ENCODE data around the gene CEP192. TPM values are rescaled to one million over a fixed set of nuclear protein-coding genes. Genes with fewer than 3 reads are reported as not detected.

Gene CEP192
- total and polyA plus RNA-seq, 4 donors = 2.5 to 32.4 (median 10.9) TPM

- TF ChIP-seq, protein P1, sequence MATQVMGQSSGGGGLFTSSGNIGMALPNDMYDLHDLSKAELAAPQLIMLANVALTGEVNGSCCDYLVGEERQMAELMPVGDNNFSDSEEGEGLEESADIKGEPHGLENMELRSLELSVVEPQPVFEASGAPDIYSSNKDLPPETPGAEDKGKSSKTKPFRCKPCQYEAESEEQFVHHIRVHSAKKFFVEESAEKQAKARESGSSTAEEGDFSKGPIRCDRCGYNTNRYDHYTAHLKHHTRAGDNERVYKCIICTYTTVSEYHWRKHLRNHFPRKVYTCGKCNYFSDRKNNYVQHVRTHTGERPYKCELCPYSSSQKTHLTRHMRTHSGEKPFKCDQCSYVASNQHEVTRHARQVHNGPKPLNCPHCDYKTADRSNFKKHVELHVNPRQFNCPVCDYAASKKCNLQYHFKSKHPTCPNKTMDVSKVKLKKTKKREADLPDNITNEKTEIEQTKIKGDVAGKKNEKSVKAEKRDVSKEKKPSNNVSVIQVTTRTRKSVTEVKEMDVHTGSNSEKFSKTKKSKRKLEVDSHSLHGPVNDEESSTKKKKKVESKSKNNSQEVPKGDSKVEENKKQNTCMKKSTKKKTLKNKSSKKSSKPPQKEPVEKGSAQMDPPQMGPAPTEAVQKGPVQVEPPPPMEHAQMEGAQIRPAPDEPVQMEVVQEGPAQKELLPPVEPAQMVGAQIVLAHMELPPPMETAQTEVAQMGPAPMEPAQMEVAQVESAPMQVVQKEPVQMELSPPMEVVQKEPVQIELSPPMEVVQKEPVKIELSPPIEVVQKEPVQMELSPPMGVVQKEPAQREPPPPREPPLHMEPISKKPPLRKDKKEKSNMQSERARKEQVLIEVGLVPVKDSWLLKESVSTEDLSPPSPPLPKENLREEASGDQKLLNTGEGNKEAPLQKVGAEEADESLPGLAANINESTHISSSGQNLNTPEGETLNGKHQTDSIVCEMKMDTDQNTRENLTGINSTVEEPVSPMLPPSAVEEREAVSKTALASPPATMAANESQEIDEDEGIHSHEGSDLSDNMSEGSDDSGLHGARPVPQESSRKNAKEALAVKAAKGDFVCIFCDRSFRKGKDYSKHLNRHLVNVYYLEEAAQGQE (IDR thresholded peaks at IDR 0.05) = no peak
- TF ChIP-seq NR2F2 (IDR thresholded peaks at IDR 0.05) (no peak), ATF3 (IDR thresholded peaks at IDR 0.05) (no peak), FOXA1 (IDR thresholded peaks at IDR 0.05) (no peak), TAF1 (conservative IDR thresholded peaks at IDR 0.05) (no peak)
Observed at GRCh38 chr18:12990123-12990475, 1.1 kb upstream of the CEP192 start (continued).

DNA sequence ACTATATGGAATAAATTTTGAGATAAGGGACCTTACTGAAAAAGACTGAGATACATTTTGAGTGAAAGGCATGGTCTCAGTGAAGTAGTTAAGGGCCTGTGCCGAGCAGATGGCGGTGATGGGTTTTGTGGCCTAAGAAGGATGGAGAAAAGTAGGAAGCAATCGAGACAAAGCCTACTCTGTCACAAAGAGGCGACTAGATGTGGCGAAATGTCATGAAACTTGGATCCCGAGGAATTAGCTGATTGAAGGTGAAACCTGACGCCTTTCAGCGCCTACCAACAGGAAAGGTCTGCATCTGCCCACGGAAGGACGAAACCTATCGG, 558 bp upstream of the CEP192 start:
- peak overlapping the region in 1 of 2 donors; percentile 46 for H3K27ac ChIP-seq (ENCODE audit: low read depth in 1 of 2, low read length in 2 of 2)
- TF ChIP-seq GABPA (IDR thresholded peaks at IDR 0.05 in 1 of 2, conservative IDR thresholded peaks at IDR 0.05 in 1 of 2) = no peak
- no peak for TF ChIP-seq HNF4G (IDR thresholded peaks at IDR 0.05)
- TF ChIP-seq NR2F2 (IDR thresholded peaks at IDR 0.05) = no peak
- TF ChIP-seq, protein P1 (IDR thresholded peaks at IDR 0.05) = no peak
- TF ChIP-seq TAF1 (conservative IDR thresholded peaks at IDR 0.05) = no peak
- no peak for TF ChIP-seq FOXA2 (IDR thresholded peaks at IDR 0.05)
- no peak for TF ChIP-seq CTCF (IDR thresholded peaks at IDR 0.05; ENCODE audit: low read depth, low read length, missing input control)
- no peak for TF ChIP-seq MAX (IDR thresholded peaks at IDR 0.05)
- no peak for TF ChIP-seq RAD21 (IDR thresholded peaks at IDR 0.05)
- TF ChIP-seq YY1 (IDR thresholded peaks at IDR 0.05) = no peak
- no peak for TF ChIP-seq SP1 (IDR thresholded peaks at IDR 0.05)
- TF ChIP-seq JUND (IDR thresholded peaks at IDR 0.05) = no peak
- DNase-seq (ENCODE audit: low spot score) = no peak
- no peaks in the 10 kb centered on the region for H3K27me3 ChIP-seq (ENCODE audit: control insufficient read depth in 4 of 4, insufficient read depth in 4 of 4, low read length in 3 of 4)
- no peaks in the 10 kb centered on the region for H3K36me3 ChIP-seq (ENCODE audit: control insufficient read depth in 4 of 4, insufficient read depth in 3 of 4, low read depth in 1 of 4, low read length in 3 of 4)
- H3K9me3 ChIP-seq (ENCODE audit: control insufficient read depth in 4 of 4, low read length in 3 of 4) = no peaks in the 10 kb centered on the region
- peak overlapping the region; percentile 59 to 96 (median 78) for H3K4me3 ChIP-seq (ENCODE audit: low read depth in 1 of 3, low read length in 3 of 3)
- peak overlapping the region; percentile 15 to 17 for H3K9ac ChIP-seq (ENCODE audit: low read depth in 1 of 2, low read length in 2 of 2)
- H3K4me1 ChIP-seq (ENCODE audit: control insufficient read depth in 4 of 4, insufficient read depth in 4 of 4, low read length in 3 of 4) = peaks cover 0 to 19% (median 12%) of the 10 kb centered on the region in 4 donors
- WGBS = 1% methylated on average over 11 of the region's 11 CpGs

Measured in liver (tissue), 9 donors.